GM23338 (cell line): ENCODE data around the gene HERC4. TPM values are rescaled to one million over a fixed set of nuclear protein-coding genes. Genes with fewer than 3 reads are reported as not detected.

Source experiments
- ATAC-seq: fragments of 200-7000 bp; cut with Tn5 transposase; 3 replicates; pipeline ENCODE4 v1.9.1; 2020
- DNase-seq: peaks from one replicate; pipeline ENCODE4 v3.0.0-alpha.2; 2015; ENCODE audit warnings: low spot score
- H2AFZ ChIP-seq: fragments of 200-600 bp; sonication (generic); 2 replicates; pipeline ENCODE4 v1.8.0; 2016; ENCODE audit warnings: antibody characterized with exemption, mild to moderate bottlenecking, moderate library complexity
- H3F3A ChIP-seq: fragments of 200-600 bp; sonication (generic); replicated peaks from 2 replicates; pipeline ENCODE4 v1.8.0; 2017; ENCODE audit warnings: antibody characterized with exemption, mixed run types, low read depth
- H3K27ac ChIP-seq: fragments of 200-600 bp; sonication (generic); 2 replicates; pipeline ENCODE4 v1.6.1; 2016; ENCODE audit warnings: low read depth
- H3K27me3 ChIP-seq: fragments of 200-600 bp; sonication (generic); 2 replicates; pipeline ENCODE4 v1.8.0; 2016; ENCODE audit warnings: mild to moderate bottlenecking, mixed run types, moderate library complexity; ENCODE audit not compliant: insufficient read depth
- H3K36me3 ChIP-seq: fragments of 200-600 bp; sonication (generic); 2 replicates; pipeline ENCODE4 v1.8.0; 2016; ENCODE audit warnings: mild to moderate bottlenecking; ENCODE audit not compliant: insufficient read depth
- H3K4me1 ChIP-seq: fragments of 200-600 bp; sonication (generic); 2 replicates; pipeline ENCODE4 v1.8.0; 2016; ENCODE audit warnings: mild to moderate bottlenecking, moderate library complexity; ENCODE audit not compliant: insufficient read depth
- H3K4me2 ChIP-seq: fragments of 200-600 bp; sonication (generic); 2 replicates; pipeline ENCODE4 v1.7.1; 2017; ENCODE audit warnings: mixed run types
- H3K4me3 ChIP-seq: fragments of 200-600 bp; sonication (generic); 2 replicates; pipeline ENCODE4 v1.6.1; 2016; ENCODE audit warnings: mixed run types
- H3K79me2 ChIP-seq: fragments of 200-600 bp; sonication (generic); replicated peaks from 2 replicates; pipeline ENCODE4 v1.8.0; 2017; ENCODE audit warnings: mild to moderate bottlenecking; ENCODE audit not compliant: insufficient read depth
- H3K9me2 ChIP-seq: fragments of 200-600 bp; sonication (generic); 2 replicates; pipeline ENCODE4 v1.8.0; 2017; ENCODE audit not compliant: insufficient read depth
- H4K20me1 ChIP-seq: fragments of 200-600 bp; sonication (generic); replicated peaks from 2 replicates; pipeline ENCODE4 v1.8.0; 2017; ENCODE audit warnings: mild to moderate bottlenecking; ENCODE audit not compliant: insufficient read depth
- H3K27ac Mint-ChIP-seq: 2 replicates; pipeline ENCODE4 v1.8.0; 2020; ENCODE audit warnings: inconsistent platforms, mild to moderate bottlenecking, moderate library complexity, mixed read lengths
- H3K27me3 Mint-ChIP-seq: 3 replicates; pipeline ENCODE4 v1.8.0; 2022; ENCODE audit warnings: low read depth, mild to moderate bottlenecking, moderate library complexity, mixed read lengths, inconsistent platforms; ENCODE audit not compliant: insufficient read depth, poor library complexity
- H3K36me3 Mint-ChIP-seq: 3 replicates; pipeline ENCODE4 v1.8.0; 2021; ENCODE audit warnings: low read depth, mild to moderate bottlenecking, inconsistent platforms, moderate library complexity, mixed read lengths
- H3K4me1 Mint-ChIP-seq: 3 replicates; pipeline ENCODE4 v1.8.0; 2020; ENCODE audit warnings: mild to moderate bottlenecking, inconsistent platforms, mixed read lengths
- H3K4me3 Mint-ChIP-seq: 3 replicates; pipeline ENCODE4 v1.8.0; 2021; ENCODE audit warnings: moderate library complexity, mild to moderate bottlenecking, inconsistent platforms, mixed read lengths
- H3K9me3 Mint-ChIP-seq: 3 replicates; pipeline ENCODE4 v1.8.0; 2020; ENCODE audit warnings: moderate library complexity, mild to moderate bottlenecking, inconsistent platforms, mixed read lengths
- CREB1 ChIP-seq: fragments of 250-450 bp; sonication (Bioruptor Pico); IDR thresholded peaks from 2 replicates; pipeline ENCODE4 v1.5.0; 2020; ENCODE audit warnings: low read depth, mild to moderate bottlenecking, moderate library complexity
- CTCF ChIP-seq, 2 experiments: fragments of 200-600 bp in 1 of 2; sonication (generic) in 1 of 2; conservative IDR thresholded peaks; 2 replicates each; pipeline versions ENCODE4 v1.5.1 to v1.6.1; 2016 to 2017; ENCODE audit warnings: antibody characterized with exemption in 2 of 2, low read depth in 2 of 2, mild to moderate bottlenecking in 2 of 2, moderate library complexity in 1 of 2
- ETS1 ChIP-seq: IDR thresholded peaks from 2 replicates; pipeline ENCODE4 v1.6.1; 2016; ENCODE audit warnings: antibody characterized with exemption
- EZH2 ChIP-seq: fragments of 200-600 bp; sonication (generic); IDR thresholded peaks from one replicate; pipeline ENCODE4 v1.8.0; 2017; ENCODE audit warnings: antibody characterized with exemption, mild to moderate bottlenecking, low read depth; ENCODE audit not compliant: unreplicated experiment
- EZH2phosphoT487 ChIP-seq: fragments of 200-600 bp; sonication (generic); IDR thresholded peaks from one replicate; pipeline ENCODE4 v1.8.1; 2018; ENCODE audit warnings: antibody characterized with exemption; ENCODE audit not compliant: unreplicated experiment
- JUNB ChIP-seq: IDR thresholded peaks from one replicate; pipeline ENCODE4 v1.6.1; 2016; ENCODE audit warnings: antibody characterized with exemption; ENCODE audit not compliant: unreplicated experiment
- NANOG ChIP-seq: IDR thresholded peaks from 2 replicates; pipeline ENCODE4 v1.6.1; 2016; ENCODE audit warnings: antibody characterized with exemption, borderline replicate concordance
- POLR2AphosphoS5 ChIP-seq: IDR thresholded peaks from 2 replicates; pipeline ENCODE4 v1.6.1; 2016; ENCODE audit warnings: antibody characterized with exemption, low read depth
- REST ChIP-seq: IDR thresholded peaks from one replicate; pipeline ENCODE4 v1.6.1; 2018; ENCODE audit warnings: antibody characterized with exemption; ENCODE audit not compliant: unreplicated experiment
- STAT1 ChIP-seq: IDR thresholded peaks from one replicate; pipeline ENCODE4 v1.6.1; 2016; ENCODE audit warnings: antibody characterized with exemption; ENCODE audit not compliant: unreplicated experiment
- ZNF114 ChIP-seq: fragments of 250-450 bp; sonication (Bioruptor Pico); IDR thresholded peaks from 2 replicates; pipeline ENCODE4 v1.5.0; 2020; ENCODE audit warnings: mild to moderate bottlenecking, moderate library complexity
- ZNF331 ChIP-seq: fragments of 250-450 bp; sonication (Bioruptor Pico); IDR thresholded peaks from 2 replicates; pipeline ENCODE4 v1.5.0; 2020; ENCODE audit warnings: low read depth, mild to moderate bottlenecking, moderate library complexity
- ZNF462 ChIP-seq: fragments of 250-450 bp; sonication (Bioruptor Pico); IDR thresholded peaks from 2 replicates; pipeline ENCODE4 v1.5.0; 2020; ENCODE audit warnings: mild to moderate bottlenecking, moderate library complexity
- polyA plus RNA-seq: library from polyadenylated mRNA; unstranded; fragments of >200 nt; fragmentation: Nextera tagmentation; extraction: Ambion mirVana; gene quantifications from 2 replicates; pipeline ENCODE4 v1.2.1, GENCODE V29; 2016
- total RNA-seq: library from RNA; depleted of rRNA; stranded (reverse); fragments of >200 nt; shearing (Covaris generic); gene quantifications from 2 replicates; pipeline ENCODE4 v1.2.3, GENCODE V29; 2014

Gene HERC4
- total and polyA plus RNA-seq, 2 experiments from 2014 or later = 20.1 to 67.2 TPM

- peaks cover 6% of the 10 kb centered on the region; the same call in 2 of the 3 replicates for H3K4me1 Mint-ChIP-seq
- no peaks in the 10 kb centered on the region for H3K27me3 ChIP-seq
- H3K36me3 ChIP-seq = no peaks in the 10 kb centered on the region
- no peak overlapping the region for H3K4me3 Mint-ChIP-seq
- ATAC-seq (peak; percentile 90), DNase-seq (no peak)
- no peaks in the 10 kb centered on the region for H3K4me1 ChIP-seq
- no peak overlapping the region for H3K27ac ChIP-seq
- no peaks in the 10 kb centered on the region for H3K79me2 ChIP-seq
- H3K9me3 Mint-ChIP-seq = peaks cover 2% of the 10 kb centered on the region; the same call in 1 of the 3 replicates
- H3F3A ChIP-seq = no peaks in the 10 kb centered on the region
- H3K27ac Mint-ChIP-seq = no peak overlapping the region
- no peak overlapping the region for H3K4me2 ChIP-seq
- H3K36me3 Mint-ChIP-seq = peaks cover 27% of the 10 kb centered on the region
- no peaks in the 10 kb centered on the region for H4K20me1 ChIP-seq
- H3K27me3 Mint-ChIP-seq = no peaks in the 10 kb centered on the region
- no peak overlapping the region for H3K4me3 ChIP-seq
- TF ChIP-seq ZNF114 (CRISPR knock-in tag) = no peak
- TF ChIP-seq EZH2phosphoT487 = no peak
- TF ChIP-seq JUNB = no peak
- no peak for TF ChIP-seq REST
- no peak for TF ChIP-seq STAT1
- no peak for TF ChIP-seq ETS1
- TF ChIP-seq POLR2AphosphoS5 = no peak
- no peak for TF ChIP-seq CTCF (conservative IDR thresholded peaks at IDR 0.05; ENCODE audit: low read depth in 2 of 2)
- no peak for TF ChIP-seq CREB1 (CRISPR knock-in tag)
- TF ChIP-seq ZNF331 (CRISPR knock-in tag) = no peak
- no peak for TF ChIP-seq ZNF462 (CRISPR knock-in tag)
- TF ChIP-seq EZH2 = no peak
- no peak for TF ChIP-seq NANOG
- H2AFZ ChIP-seq = no peak overlapping the region
- H3K9me2 ChIP-seq = no peaks in the 10 kb centered on the region
Observed at GRCh38 chr10:67943917-67944316, 131.2 kb downstream of the HERC4 start.
